HL-60 (cell line): ENCODE results near the gene CAMSAP1.

Experiments
- GABPA ChIP-seq: IDR thresholded peaks from 2 replicates; pipeline ENCODE4 v1.6.1; 2012; ENCODE audit warnings: low read depth
- POLR2AphosphoS5 ChIP-seq: IDR thresholded peaks from 2 replicates; pipeline ENCODE4 v1.6.1; 2012; ENCODE audit warnings: low read depth
- TF ChIP-seq, protein P1 (sequence below): IDR thresholded peaks from one replicate; pipeline ENCODE4 v1.5.1; 2011; ENCODE audit warnings: low read length, control low read depth, inconsistent platforms; ENCODE audit not compliant: insufficient read depth
- TF ChIP-seq, protein P2 (sequence below): IDR thresholded peaks from 2 replicates; pipeline ENCODE4 v1.6.1; 2012; ENCODE audit warnings: low read depth; ENCODE audit not compliant: insufficient replicate concordance

DNA sequence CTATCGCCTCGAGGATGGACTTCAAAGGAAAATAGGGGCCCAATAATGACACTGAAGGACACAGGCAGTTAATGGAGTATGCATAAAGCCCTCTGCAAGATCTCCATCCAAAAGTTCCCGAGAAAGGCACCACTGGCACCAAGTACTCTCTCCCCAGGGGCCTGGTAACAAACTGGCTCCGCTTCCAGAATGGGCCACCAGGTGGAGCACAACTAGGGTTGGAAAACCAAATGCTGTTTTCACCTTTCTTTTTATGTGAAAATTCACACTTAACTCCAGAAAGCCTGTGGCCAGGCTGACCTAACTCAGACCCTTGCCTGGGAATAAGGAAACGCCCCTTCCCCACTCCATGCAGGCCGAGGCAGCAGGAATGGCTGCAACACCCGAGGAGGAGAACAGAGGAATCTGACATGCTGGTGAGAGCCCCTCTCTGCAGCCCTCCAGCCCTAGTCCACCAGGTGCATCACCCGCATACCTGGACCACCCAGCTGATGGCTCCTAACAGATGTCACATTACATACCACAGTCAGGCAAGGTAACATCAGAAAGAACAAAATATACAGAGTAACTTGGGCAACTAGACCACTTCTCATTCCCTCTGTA, 42.8 kb downstream of the CAMSAP1 start:
- TF ChIP-seq, protein P1, sequence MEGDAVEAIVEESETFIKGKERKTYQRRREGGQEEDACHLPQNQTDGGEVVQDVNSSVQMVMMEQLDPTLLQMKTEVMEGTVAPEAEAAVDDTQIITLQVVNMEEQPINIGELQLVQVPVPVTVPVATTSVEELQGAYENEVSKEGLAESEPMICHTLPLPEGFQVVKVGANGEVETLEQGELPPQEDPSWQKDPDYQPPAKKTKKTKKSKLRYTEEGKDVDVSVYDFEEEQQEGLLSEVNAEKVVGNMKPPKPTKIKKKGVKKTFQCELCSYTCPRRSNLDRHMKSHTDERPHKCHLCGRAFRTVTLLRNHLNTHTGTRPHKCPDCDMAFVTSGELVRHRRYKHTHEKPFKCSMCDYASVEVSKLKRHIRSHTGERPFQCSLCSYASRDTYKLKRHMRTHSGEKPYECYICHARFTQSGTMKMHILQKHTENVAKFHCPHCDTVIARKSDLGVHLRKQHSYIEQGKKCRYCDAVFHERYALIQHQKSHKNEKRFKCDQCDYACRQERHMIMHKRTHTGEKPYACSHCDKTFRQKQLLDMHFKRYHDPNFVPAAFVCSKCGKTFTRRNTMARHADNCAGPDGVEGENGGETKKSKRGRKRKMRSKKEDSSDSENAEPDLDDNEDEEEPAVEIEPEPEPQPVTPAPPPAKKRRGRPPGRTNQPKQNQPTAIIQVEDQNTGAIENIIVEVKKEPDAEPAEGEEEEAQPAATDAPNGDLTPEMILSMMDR, result peak; percentile 90
- TF ChIP-seq POLR2AphosphoS5, result no peak
- no peak for TF ChIP-seq GABPA
- TF ChIP-seq, protein P2, sequence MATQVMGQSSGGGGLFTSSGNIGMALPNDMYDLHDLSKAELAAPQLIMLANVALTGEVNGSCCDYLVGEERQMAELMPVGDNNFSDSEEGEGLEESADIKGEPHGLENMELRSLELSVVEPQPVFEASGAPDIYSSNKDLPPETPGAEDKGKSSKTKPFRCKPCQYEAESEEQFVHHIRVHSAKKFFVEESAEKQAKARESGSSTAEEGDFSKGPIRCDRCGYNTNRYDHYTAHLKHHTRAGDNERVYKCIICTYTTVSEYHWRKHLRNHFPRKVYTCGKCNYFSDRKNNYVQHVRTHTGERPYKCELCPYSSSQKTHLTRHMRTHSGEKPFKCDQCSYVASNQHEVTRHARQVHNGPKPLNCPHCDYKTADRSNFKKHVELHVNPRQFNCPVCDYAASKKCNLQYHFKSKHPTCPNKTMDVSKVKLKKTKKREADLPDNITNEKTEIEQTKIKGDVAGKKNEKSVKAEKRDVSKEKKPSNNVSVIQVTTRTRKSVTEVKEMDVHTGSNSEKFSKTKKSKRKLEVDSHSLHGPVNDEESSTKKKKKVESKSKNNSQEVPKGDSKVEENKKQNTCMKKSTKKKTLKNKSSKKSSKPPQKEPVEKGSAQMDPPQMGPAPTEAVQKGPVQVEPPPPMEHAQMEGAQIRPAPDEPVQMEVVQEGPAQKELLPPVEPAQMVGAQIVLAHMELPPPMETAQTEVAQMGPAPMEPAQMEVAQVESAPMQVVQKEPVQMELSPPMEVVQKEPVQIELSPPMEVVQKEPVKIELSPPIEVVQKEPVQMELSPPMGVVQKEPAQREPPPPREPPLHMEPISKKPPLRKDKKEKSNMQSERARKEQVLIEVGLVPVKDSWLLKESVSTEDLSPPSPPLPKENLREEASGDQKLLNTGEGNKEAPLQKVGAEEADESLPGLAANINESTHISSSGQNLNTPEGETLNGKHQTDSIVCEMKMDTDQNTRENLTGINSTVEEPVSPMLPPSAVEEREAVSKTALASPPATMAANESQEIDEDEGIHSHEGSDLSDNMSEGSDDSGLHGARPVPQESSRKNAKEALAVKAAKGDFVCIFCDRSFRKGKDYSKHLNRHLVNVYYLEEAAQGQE, result no peak
